Ectodermal cell (in vitro differentiated cells): Measurements from ENCODE around the gene ARMCX6. TPM values are rescaled to one million over a fixed set of nuclear protein-coding genes. Genes with fewer than 3 reads are reported as not detected.
"Not testable (repeated sequence)": the region's sequence is repeated elsewhere in the genome, so short reads cannot be mapped to it uniquely, and the experiment has no call there.

Experiments
- H3K27ac ChIP-seq: 2 replicates; pipeline ENCODE4 v1.7.0; 2013; ENCODE audit warnings: mild to moderate bottlenecking, low read depth, low read length; ENCODE audit not compliant: insufficient read depth, poor library complexity, severe bottlenecking
- H3K27me3 ChIP-seq: 2 replicates; pipeline ENCODE4 v1.7.0; 2013; ENCODE audit warnings: mild to moderate bottlenecking, low read length; ENCODE audit not compliant: insufficient read depth, control insufficient read depth, poor library complexity, severe bottlenecking
- H3K36me3 ChIP-seq: one replicate; pipeline ENCODE4 v1.7.0; 2013; ENCODE audit warnings: low read length; ENCODE audit not compliant: control insufficient read depth, insufficient read depth
- H3K4me1 ChIP-seq: one replicate; pipeline ENCODE4 v1.7.0; 2013; ENCODE audit warnings: low read length; ENCODE audit not compliant: control insufficient read depth, insufficient read depth
- H3K4me3 ChIP-seq: 2 replicates; pipeline ENCODE4 v1.7.0; 2013; ENCODE audit warnings: low read depth, low read length, control low read depth; ENCODE audit not compliant: insufficient read depth
- H3K9me3 ChIP-seq: 2 replicates; pipeline ENCODE4 v1.7.0; 2013; ENCODE audit warnings: mild to moderate bottlenecking, low read length, moderate library complexity; ENCODE audit not compliant: control insufficient read depth
- WGBS, 2 experiments: methylation state at CpG; one replicate each; pipeline ENCODE4 v1.1.7; 2013; ENCODE audit warnings: missing lambda C conversion rate in 2 of 2; 5-methylcytosine and 5-hydroxymethylcytosine counted together
- polyA plus RNA-seq, 4 experiments: library from polyadenylated mRNA; stranded (reverse); fragments of 50-300 nt; gene quantifications; one replicate each; pipeline ENCODE4 v1.2.3, GENCODE V29; 2013

The ARMCX6 gene
- 50.4 TPM for polyA plus RNA-seq (2013, experiment 1 of 4)
- 58.2 TPM for polyA plus RNA-seq (2013, experiment 2 of 4)
- polyA plus RNA-seq (2013, experiment 3 of 4), result 39.8 TPM
- polyA plus RNA-seq (2013, experiment 4 of 4), result 51.9 TPM

GRCh38 chrX:101617211-101618191 is at the start of gene ARMCX6:
ARMCX6 (minus strand) TSS chrX:101618000; CDS start chrX:101616620, 1,380 bp downstream.
- peak within 1 kb of the TSS; percentile 50 for H3K27ac ChIP-seq

GRCh38 chrX:101659601-101660063 is 41.8 kb upstream of the ARMCX6 start, which contains the start of gene ARMCX2:
ARMCX2 (minus strand) TSS chrX:101659850; CDS start chrX:101657588, 2,262 bp downstream.
- H3K27me3 ChIP-seq, result no peaks in the 10 kb centered on the region
- H3K4me1 ChIP-seq, result no peaks in the 10 kb centered on the region
- H3K4me3 ChIP-seq, result peak within 1 kb of the TSS; percentile 50
- WGBS, 2 experiments, result 0% methylated on average over 22 of the region's 22 CpGs
- no peak within 1 kb of the TSS for H3K27ac ChIP-seq
- no peaks in the 10 kb centered on the region for H3K9me3 ChIP-seq
- H3K36me3 ChIP-seq, result no peaks in the 10 kb centered on the region

More at GRCh38 chrX:101617211-101618191, at the start of gene ARMCX6:
- Histone ChIP-seq H3K9me3 (no peaks in the 10 kb centered on the region), H3K36me3 (no peaks in the 10 kb centered on the region), H3K4me1 (peaks cover 5% of the 10 kb centered on the region), H3K27me3 (no peaks in the 10 kb centered on the region), H3K4me3 (peak within 1 kb of the TSS; percentile 60)
- 0 to 2% methylated on average over 24 to 31 of the region's 39 CpGs for WGBS, 2 experiments

- H3K9me3 ChIP-seq, result no peaks in the 10 kb centered on the region
- H3K4me1 ChIP-seq, result no peaks in the 10 kb centered on the region
- H3K36me3 ChIP-seq, result no peaks in the 10 kb centered on the region
- peak overlapping the region; percentile 50 for H3K4me3 ChIP-seq
- WGBS, 2 experiments, result 0% methylated on average over 18 to 34 of the region's 38 CpGs
- H3K27me3 ChIP-seq, result no peaks in the 10 kb centered on the region
- no peak overlapping the region for H3K27ac ChIP-seq
Observed at GRCh38 chrX:101658661-101659491, 41.1 kb upstream of the ARMCX6 start.

GRCh38 chrX:101657495-101657894 is 39.7 kb upstream of the ARMCX6 start:
- no peaks in the 10 kb centered on the region for H3K27me3 ChIP-seq
- H3K4me1 ChIP-seq, result no peaks in the 10 kb centered on the region
- no peak overlapping the region for H3K27ac ChIP-seq
- 94 to 98% methylated on average over 12 of the region's 12 CpGs for WGBS, 2 experiments
- H3K9me3 ChIP-seq, result no peaks in the 10 kb centered on the region
- H3K36me3 ChIP-seq, result no peaks in the 10 kb centered on the region
- no peak overlapping the region for H3K4me3 ChIP-seq

GRCh38 chrX:101656817-101657216 is 39.0 kb upstream of the ARMCX6 start:
- 86 to 89% methylated on average over 13 of the region's 13 CpGs for WGBS, 2 experiments
- H3K4me1 ChIP-seq, result no peaks in the 10 kb centered on the region
- no peaks in the 10 kb centered on the region for H3K27me3 ChIP-seq
- no peak overlapping the region for H3K27ac ChIP-seq
- no peaks in the 10 kb centered on the region for H3K36me3 ChIP-seq
- no peak overlapping the region for H3K4me3 ChIP-seq
- no peaks in the 10 kb centered on the region for H3K9me3 ChIP-seq

- Histone ChIP-seq H3K27ac (no peak overlapping the region), H3K4me1 (no peaks in the 10 kb centered on the region), H3K27me3 (no peaks in the 10 kb centered on the region), H3K36me3 (no peaks in the 10 kb centered on the region), H3K9me3 (no peaks in the 10 kb centered on the region), H3K4me3 (no peak overlapping the region)
- WGBS, 2 experiments, result 83 to 95% methylated on average over 3 of the region's 3 CpGs
Observed at GRCh38 chrX:101655534-101655933, 37.7 kb upstream of the ARMCX6 start.

- H3K27ac ChIP-seq, H3K36me3 ChIP-seq, H3K4me3 ChIP-seq, H3K4me1 ChIP-seq, H3K27me3 ChIP-seq, H3K9me3 ChIP-seq: not testable (repeated sequence)
Observed at GRCh38 chrX:101647716-101648115, 29.9 kb upstream of the ARMCX6 start.

- no peaks in the 10 kb centered on the region for H3K36me3 ChIP-seq
- no peak overlapping the region for H3K27ac ChIP-seq
- WGBS, 2 experiments, result 100% methylated on average over 1 of the region's 1 CpG; no CpG with 5 or more reads in 1 of the 2 experiments
- no peaks in the 10 kb centered on the region for H3K27me3 ChIP-seq
- no peaks in the 10 kb centered on the region for H3K9me3 ChIP-seq
- H3K4me3 ChIP-seq, result no peak overlapping the region
- no peaks in the 10 kb centered on the region for H3K4me1 ChIP-seq
Observed at GRCh38 chrX:101642093-101642492, 24.3 kb upstream of the ARMCX6 start.

GRCh38 chrX:101639583-101639982 is 21.8 kb upstream of the ARMCX6 start:
- H3K4me3 ChIP-seq, result no peak overlapping the region
- H3K9me3 ChIP-seq, result no peaks in the 10 kb centered on the region
- H3K27me3 ChIP-seq, result no peaks in the 10 kb centered on the region
- H3K36me3 ChIP-seq, result no peaks in the 10 kb centered on the region
- H3K27ac ChIP-seq, result no peak overlapping the region
- H3K4me1 ChIP-seq, result no peaks in the 10 kb centered on the region

- Histone ChIP-seq H3K4me3 (no peak overlapping the region), H3K27me3 (no peaks in the 10 kb centered on the region), H3K9me3 (no peaks in the 10 kb centered on the region), H3K4me1 (peaks cover 5% of the 10 kb centered on the region), H3K27ac (no peak overlapping the region), H3K36me3 (no peaks in the 10 kb centered on the region)
Observed at GRCh38 chrX:101619364-101619763, 1.6 kb upstream of the ARMCX6 start.
